Rectal smooth muscle tissue (tissue), 1 donor: ENCODE data around the gene NDUFS7.
A peak's percentile ranks its signal among the peaks of the same experiment; 100 is the strongest.

Source experiments
- H3K27ac ChIP-seq: one replicate; pipeline ENCODE4 v1.7.0; 2013; ENCODE audit warnings: low read depth, low read length, inconsistent platforms
- H3K27me3 ChIP-seq: one replicate; pipeline ENCODE4 v1.7.0; 2013; ENCODE audit warnings: low read length; ENCODE audit not compliant: control insufficient read depth, insufficient read depth
- H3K36me3 ChIP-seq: one replicate; pipeline ENCODE4 v1.7.0; 2013; ENCODE audit warnings: low read length; ENCODE audit not compliant: control insufficient read depth, insufficient read depth
- H3K4me1 ChIP-seq: one replicate; pipeline ENCODE4 v1.7.0; 2013; ENCODE audit warnings: low read length; ENCODE audit not compliant: control insufficient read depth, insufficient read depth
- H3K4me3 ChIP-seq: one replicate; pipeline ENCODE4 v1.7.0; 2013; ENCODE audit warnings: low read length
- H3K9ac ChIP-seq: one replicate; pipeline ENCODE4 v1.7.0; 2013; ENCODE audit warnings: low read length

The NDUFS7 gene

GRCh38 chr19:1357531-1358109 is 26.1 kb upstream of the NDUFS7 start:
- H3K36me3 ChIP-seq, result peaks cover 12% of the 10 kb centered on the region
- H3K4me1 ChIP-seq, result peaks cover 25% of the 10 kb centered on the region
- H3K9ac ChIP-seq, result no peak overlapping the region
- H3K27me3 ChIP-seq, result no peaks in the 10 kb centered on the region
- no peak overlapping the region for H3K27ac ChIP-seq
- no peak overlapping the region for H3K4me3 ChIP-seq

- Histone ChIP-seq H3K4me1 (peaks cover 25% of the 10 kb centered on the region), H3K27ac (peak overlapping the region; percentile 66), H3K4me3 (no peak overlapping the region), H3K9ac (no peak overlapping the region), H3K36me3 (peaks cover 12% of the 10 kb centered on the region), H3K27me3 (no peaks in the 10 kb centered on the region)
These were observed 23.4 kb upstream of the NDUFS7 start for GRCh38 chr19:1360126-1360817.

- H3K4me3 ChIP-seq, result peak overlapping the region; percentile 22
- H3K27ac ChIP-seq, result peak overlapping the region; percentile 66
- H3K4me1 ChIP-seq, result peaks cover 23% of the 10 kb centered on the region
- H3K9ac ChIP-seq, result no peak overlapping the region
- peaks cover 17% of the 10 kb centered on the region for H3K36me3 ChIP-seq
- no peaks in the 10 kb centered on the region for H3K27me3 ChIP-seq
These were observed 22.8 kb upstream of the NDUFS7 start for GRCh38 chr19:1360818-1361461.

DNA sequence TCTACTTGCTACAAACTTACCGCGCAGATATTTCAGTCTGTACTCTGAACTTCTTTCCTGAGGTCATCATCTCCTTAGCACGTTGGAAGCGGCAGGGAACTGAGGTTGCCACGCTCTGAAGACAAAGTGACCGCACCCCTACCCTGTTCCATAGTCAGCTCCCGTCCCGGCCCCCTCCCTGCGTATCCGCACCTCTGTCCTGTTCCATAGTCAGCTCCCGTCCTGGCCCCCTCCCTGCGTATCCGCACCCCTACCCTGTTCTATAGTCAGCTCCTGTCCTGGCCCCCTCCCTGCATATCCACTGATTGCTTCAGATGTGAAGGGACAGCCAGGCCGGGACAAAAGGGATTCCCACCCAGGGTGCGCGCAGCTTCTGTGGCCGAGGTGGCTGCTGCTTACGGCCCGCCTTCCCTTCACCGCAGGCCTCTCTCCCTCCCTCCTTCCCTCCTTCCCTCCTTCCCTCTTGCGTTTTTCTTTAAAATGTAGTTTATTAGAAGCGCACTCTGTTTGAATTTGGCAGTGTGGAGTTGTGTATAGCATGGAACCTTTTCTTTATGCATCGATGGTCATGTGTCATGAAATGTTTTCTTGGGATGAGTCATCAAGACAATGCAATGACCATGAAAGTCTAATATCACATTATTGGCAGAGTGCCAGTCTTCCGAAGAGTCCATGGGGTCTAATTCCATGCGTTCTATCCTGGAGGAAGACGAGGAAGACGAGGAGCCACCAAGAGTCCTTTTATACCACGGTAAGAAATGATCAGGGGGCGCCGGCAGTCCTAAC is 21.9 kb upstream of the NDUFS7 start:
- Histone ChIP-seq H3K4me3 (peak overlapping the region; percentile 22), H3K36me3 (peaks cover 25% of the 10 kb centered on the region), H3K27ac (peak overlapping the region; percentile 4), H3K4me1 (peaks cover 16% of the 10 kb centered on the region), H3K27me3 (no peaks in the 10 kb centered on the region), H3K9ac (no peak overlapping the region)

GRCh38 chr19:1362387-1363257 is 21.1 kb upstream of the NDUFS7 start:
- peaks cover 26% of the 10 kb centered on the region for H3K36me3 ChIP-seq

DNA sequence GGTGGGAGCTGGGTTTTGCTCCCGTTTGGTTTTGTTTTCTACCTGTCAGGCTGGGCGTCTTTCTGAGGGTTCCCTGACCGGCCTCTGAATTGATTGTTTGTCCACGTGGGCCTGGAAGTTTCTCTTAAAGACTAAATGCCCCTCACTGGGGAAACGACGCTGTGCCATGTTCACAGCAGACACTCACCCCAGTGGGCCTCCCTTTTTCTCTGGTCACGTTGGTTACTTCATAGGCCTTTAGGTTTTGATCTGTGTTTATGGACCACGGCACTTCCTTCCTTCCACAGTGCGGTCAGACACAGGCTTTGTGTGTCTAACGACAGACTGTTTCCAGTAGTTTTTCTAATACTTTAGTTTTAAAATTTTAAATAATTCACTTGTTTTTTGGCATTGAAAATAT is 20.1 kb upstream of the NDUFS7 start:
- no peak overlapping the region for H3K4me3 ChIP-seq

More at GRCh38 chr19:1362387-1363257, 21.1 kb upstream of the NDUFS7 start:
- H3K27ac ChIP-seq, result no peak overlapping the region
- H3K9ac ChIP-seq, result no peak overlapping the region
- H3K4me1 ChIP-seq, result peaks cover 14% of the 10 kb centered on the region
- H3K27me3 ChIP-seq, result no peaks in the 10 kb centered on the region
- no peak overlapping the region for H3K4me3 ChIP-seq

DNA sequence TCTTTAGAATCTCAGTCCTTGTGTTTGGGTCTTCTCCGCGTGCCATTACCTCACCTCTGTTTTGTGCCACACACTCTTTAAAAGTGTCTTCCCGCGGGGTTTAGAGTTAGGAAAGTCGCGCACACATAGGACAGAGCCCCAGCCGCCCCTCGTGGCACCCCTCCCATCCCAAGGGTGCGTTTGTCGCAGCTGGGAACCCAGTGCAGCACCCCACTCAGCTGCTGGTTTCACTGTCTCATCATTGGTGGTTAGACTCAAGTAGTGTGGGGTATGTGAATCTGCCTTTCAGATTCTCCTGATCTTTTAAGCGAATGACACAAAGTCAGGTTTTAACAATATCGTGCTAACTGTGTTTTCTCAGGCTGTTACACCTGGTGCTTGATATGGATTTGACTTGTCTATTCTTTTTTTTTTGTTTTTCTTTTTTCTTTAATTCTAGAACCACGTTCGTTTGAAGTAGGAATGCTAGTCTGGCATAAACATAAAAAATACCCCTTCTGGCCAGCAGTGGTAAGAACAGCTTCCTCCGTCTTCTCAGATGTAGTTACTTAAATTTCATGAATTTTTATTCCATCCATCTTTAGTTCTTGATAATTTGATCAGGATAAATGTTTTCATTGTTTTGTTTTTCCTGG is 19.5 kb upstream of the NDUFS7 start:
- no peak overlapping the region for H3K4me3 ChIP-seq
- no peak overlapping the region for H3K9ac ChIP-seq
- peaks cover 14% of the 10 kb centered on the region for H3K4me1 ChIP-seq
- no peaks in the 10 kb centered on the region for H3K27me3 ChIP-seq
- peaks cover 20% of the 10 kb centered on the region for H3K36me3 ChIP-seq
- no peak overlapping the region for H3K27ac ChIP-seq

More for the DNA sequence above, 20.1 kb upstream of the NDUFS7 start:
- Histone ChIP-seq H3K27ac (no peak overlapping the region), H3K27me3 (no peaks in the 10 kb centered on the region), H3K36me3 (peaks cover 20% of the 10 kb centered on the region), H3K9ac (no peak overlapping the region), H3K4me1 (peaks cover 14% of the 10 kb centered on the region)

DNA sequence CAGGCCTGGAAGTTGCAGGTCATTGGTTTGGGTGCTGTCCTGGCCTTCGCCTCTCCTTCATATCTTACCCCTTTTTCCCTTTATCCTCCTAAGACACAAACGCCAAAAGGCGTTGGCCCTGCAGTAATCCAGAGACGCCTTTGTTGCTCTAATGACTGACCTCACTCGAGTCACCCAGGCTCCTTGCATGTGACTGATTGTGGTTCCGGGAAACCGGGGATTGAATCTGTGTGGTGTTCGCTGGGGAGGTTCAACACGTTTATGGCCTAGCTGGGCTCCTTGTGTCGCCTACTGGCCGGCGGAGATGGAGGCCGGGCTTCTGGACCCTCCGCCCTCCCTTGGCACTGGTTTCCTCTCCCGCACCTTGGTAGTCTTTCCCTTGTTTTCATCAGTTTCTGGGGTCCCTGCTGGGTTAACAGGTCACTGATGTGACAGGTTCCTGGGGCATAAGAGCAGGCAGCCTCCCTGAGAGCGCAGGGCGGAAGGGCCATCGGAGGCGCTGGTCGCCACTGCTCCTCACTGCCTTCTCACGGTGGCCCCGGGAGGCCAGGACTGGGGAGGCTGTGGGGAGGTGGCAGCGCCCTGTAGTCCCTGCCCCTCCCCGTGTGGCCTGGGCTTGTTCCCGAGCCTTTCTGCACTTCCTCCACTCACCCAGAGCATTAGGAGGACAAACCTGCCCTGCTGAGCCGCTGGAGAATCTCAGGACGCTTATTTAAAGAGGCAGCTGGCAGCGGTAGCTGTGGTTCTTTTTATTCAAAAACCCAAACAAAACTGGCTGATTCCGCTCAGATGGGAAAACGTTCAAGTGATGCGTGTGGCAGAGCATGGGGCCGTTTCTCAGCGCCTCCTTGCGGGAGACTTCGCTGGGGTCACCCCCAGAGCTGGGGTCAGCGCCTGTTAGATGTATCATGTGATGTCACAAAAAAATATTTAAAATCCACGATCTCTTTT is 18.1 kb upstream of the NDUFS7 start:
- Histone ChIP-seq H3K36me3 (peaks cover 28% of the 10 kb centered on the region), H3K27ac (no peak overlapping the region), H3K9ac (no peak overlapping the region), H3K4me1 (peaks cover 10% of the 10 kb centered on the region), H3K27me3 (no peaks in the 10 kb centered on the region), H3K4me3 (no peak overlapping the region)

DNA sequence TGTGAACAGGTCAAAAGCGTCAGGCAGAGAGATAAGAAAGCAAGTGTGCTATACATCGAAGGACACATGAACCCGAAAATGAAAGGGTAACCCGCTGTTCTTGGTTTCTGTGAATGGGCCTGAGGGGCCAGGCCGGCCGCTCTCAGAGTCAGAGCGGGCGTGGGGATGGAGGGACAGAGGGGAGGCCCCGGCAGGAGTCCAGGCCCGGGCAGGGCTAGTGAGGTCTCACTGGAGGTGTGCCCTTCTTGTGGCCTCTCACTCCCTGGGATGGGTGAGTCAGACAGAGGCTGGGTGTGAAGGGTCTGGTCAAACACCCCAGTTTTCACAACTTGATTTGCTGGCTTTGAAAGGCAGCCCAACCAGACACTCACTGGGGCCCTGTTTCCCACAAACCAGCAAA is 17.4 kb upstream of the NDUFS7 start:
- Histone ChIP-seq H3K4me3 (no peak overlapping the region), H3K36me3 (peaks cover 35% of the 10 kb centered on the region), H3K9ac (no peak overlapping the region), H3K4me1 (peaks cover 6% of the 10 kb centered on the region), H3K27me3 (no peaks in the 10 kb centered on the region), H3K27ac (no peak overlapping the region)

DNA sequence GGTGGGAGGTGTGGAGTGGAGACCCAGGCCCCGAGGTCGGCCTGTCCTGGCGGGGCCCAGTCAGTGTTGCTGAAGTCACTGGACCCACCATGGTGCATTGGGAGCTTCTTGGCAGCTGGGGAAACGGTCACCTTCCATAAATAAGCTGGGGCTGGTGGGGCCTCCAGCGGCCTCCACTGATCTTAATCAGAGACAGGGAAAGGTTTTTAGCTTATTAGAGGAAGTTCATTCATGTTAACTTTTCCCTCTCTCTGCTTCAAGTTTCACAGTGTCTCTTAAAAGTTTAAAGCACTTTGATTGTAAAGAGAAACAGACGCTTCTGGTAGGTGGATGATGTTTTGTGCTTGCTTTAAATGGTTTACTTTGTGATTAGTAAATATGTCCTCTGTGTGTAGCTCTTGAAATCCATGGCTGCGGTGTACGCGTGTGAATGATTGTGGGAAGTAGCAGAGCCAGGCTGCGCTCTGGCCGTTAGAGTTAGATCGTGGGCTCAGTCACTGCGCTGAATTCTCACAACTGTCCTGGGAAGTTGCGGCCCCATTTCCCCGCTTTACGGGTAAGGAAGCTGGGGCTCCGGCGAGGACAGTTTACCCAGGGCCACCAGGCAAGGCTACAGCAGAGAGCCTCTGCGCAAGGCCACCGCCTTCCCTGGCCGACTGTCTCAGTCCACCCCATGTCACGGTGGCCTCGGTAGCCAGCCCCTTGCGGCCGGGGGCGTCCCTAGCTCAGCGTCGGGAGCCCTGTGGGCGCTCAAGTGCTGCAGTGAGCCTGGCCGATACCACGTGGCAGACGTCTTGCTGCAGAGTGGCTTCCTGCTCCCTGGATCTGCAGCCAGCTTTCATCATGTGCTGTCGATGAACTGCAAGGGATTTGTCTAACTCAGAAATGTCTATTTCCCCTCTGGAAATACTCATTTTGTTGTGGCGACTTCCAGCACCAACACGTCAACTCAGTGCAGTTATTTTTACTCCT is 16.5 kb upstream of the NDUFS7 start:
- H3K36me3 ChIP-seq, result peaks cover 34% of the 10 kb centered on the region
- no peak overlapping the region for H3K9ac ChIP-seq

More for the DNA sequence above, 16.5 kb upstream of the NDUFS7 start:
- Histone ChIP-seq H3K4me1 (no peaks in the 10 kb centered on the region), H3K27ac (no peak overlapping the region), H3K4me3 (no peak overlapping the region), H3K27me3 (no peaks in the 10 kb centered on the region)
